BLaER1 (cell line): ENCODE results near the gene ERC2.

Experiments used
- H3K27ac ChIP-seq: shearing (Covaris generic); formaldehyde crosslinking; 2 replicates; pipeline ENCODE4 v1.8.1; 2022
- H3K27me3 ChIP-seq: shearing (Covaris generic); formaldehyde crosslinking; 2 replicates; pipeline ENCODE4 v1.8.1; 2022
- H3K36me3 ChIP-seq: shearing (Covaris generic); formaldehyde crosslinking; 2 replicates; pipeline ENCODE4 v1.8.1; 2022
- H3K4me1 ChIP-seq: shearing (Covaris generic); formaldehyde crosslinking; 2 replicates; pipeline ENCODE4 v1.8.1; 2022
- H3K4me2 ChIP-seq: shearing (Covaris generic); formaldehyde crosslinking; 2 replicates; pipeline ENCODE4 v1.8.1; 2022
- H3K4me3 ChIP-seq: shearing (Covaris generic); formaldehyde crosslinking; 2 replicates; pipeline ENCODE4 v1.8.1; 2022
- H3K9ac ChIP-seq: shearing (Covaris generic); formaldehyde crosslinking; 2 replicates; pipeline ENCODE4 v1.8.1; 2022
- H3K9me3 ChIP-seq: shearing (Covaris generic); formaldehyde crosslinking; 2 replicates; pipeline ENCODE4 v1.8.1; 2022
- H4K20me1 ChIP-seq: shearing (Covaris generic); formaldehyde crosslinking; 2 replicates; pipeline ENCODE4 v1.8.1; 2022
- Cebpa-rat ChIP-seq: shearing (Covaris generic); IDR thresholded peaks from 2 replicates; pipeline ENCODE4 v1.8.1; 2022

The ERC2 gene

GRCh38 chr3:56443372-56443771 is 24.9 kb downstream of the ERC2 start:
- Histone ChIP-seq H3K4me2 (no peak overlapping the region), H4K20me1 (no peaks in the 10 kb centered on the region), H3K4me3 (no peak overlapping the region), H3K36me3 (no peaks in the 10 kb centered on the region), H3K9ac (no peak overlapping the region), H3K27ac (no peak overlapping the region), H3K27me3 (no peaks in the 10 kb centered on the region), H3K9me3 (peaks cover 4% of the 10 kb centered on the region), H3K4me1 (peaks cover 8% of the 10 kb centered on the region)
- no peak for TF ChIP-seq Cebpa-rat

GRCh38 chr3:56428667-56429066 is 39.6 kb downstream of the ERC2 start:
- Histone ChIP-seq H3K4me3 (no peak overlapping the region), H3K36me3 (no peaks in the 10 kb centered on the region), H3K27me3 (no peaks in the 10 kb centered on the region), H3K27ac (no peak overlapping the region), H4K20me1 (no peaks in the 10 kb centered on the region), H3K4me2 (no peak overlapping the region), H3K9ac (no peak overlapping the region), H3K4me1 (no peaks in the 10 kb centered on the region), H3K9me3 (no peaks in the 10 kb centered on the region)
- TF ChIP-seq Cebpa-rat: no peak

- H3K9ac ChIP-seq: no peak overlapping the region
- no peaks in the 10 kb centered on the region for H3K4me1 ChIP-seq
- H3K36me3 ChIP-seq: no peaks in the 10 kb centered on the region
- H3K4me2 ChIP-seq: no peak overlapping the region
- H3K27me3 ChIP-seq: no peaks in the 10 kb centered on the region
- H4K20me1 ChIP-seq: no peaks in the 10 kb centered on the region
- TF ChIP-seq Cebpa-rat: no peak
- no peak overlapping the region for H3K4me3 ChIP-seq
- H3K27ac ChIP-seq: no peak overlapping the region
- no peaks in the 10 kb centered on the region for H3K9me3 ChIP-seq
Measured at GRCh38 chr3:56424885-56425284, 43.4 kb downstream of the ERC2 start.

GRCh38 chr3:56424336-56424735 is 43.9 kb downstream of the ERC2 start:
- no peak overlapping the region for H3K4me3 ChIP-seq
- no peaks in the 10 kb centered on the region for H4K20me1 ChIP-seq
- no peak overlapping the region for H3K27ac ChIP-seq
- H3K36me3 ChIP-seq: no peaks in the 10 kb centered on the region
- TF ChIP-seq Cebpa-rat: no peak
- no peak overlapping the region for H3K9ac ChIP-seq
- no peaks in the 10 kb centered on the region for H3K4me1 ChIP-seq
- no peak overlapping the region for H3K4me2 ChIP-seq
- no peaks in the 10 kb centered on the region for H3K9me3 ChIP-seq
- H3K27me3 ChIP-seq: no peaks in the 10 kb centered on the region

GRCh38 chr3:56423661-56424099 is 44.6 kb downstream of the ERC2 start:
- Histone ChIP-seq H3K4me2 (no peak overlapping the region), H3K27me3 (no peaks in the 10 kb centered on the region), H3K9ac (no peak overlapping the region), H3K27ac (no peak overlapping the region), H3K4me1 (no peaks in the 10 kb centered on the region), H3K4me3 (no peak overlapping the region), H3K36me3 (no peaks in the 10 kb centered on the region), H3K9me3 (no peaks in the 10 kb centered on the region), H4K20me1 (no peaks in the 10 kb centered on the region)
- TF ChIP-seq Cebpa-rat: no peak

- no peak overlapping the region for H3K4me2 ChIP-seq
- no peaks in the 10 kb centered on the region for H3K27me3 ChIP-seq
- H3K36me3 ChIP-seq: no peaks in the 10 kb centered on the region
- no peaks in the 10 kb centered on the region for H3K4me1 ChIP-seq
- no peak overlapping the region for H3K27ac ChIP-seq
- no peak for TF ChIP-seq Cebpa-rat
- no peaks in the 10 kb centered on the region for H3K9me3 ChIP-seq
- no peak overlapping the region for H3K4me3 ChIP-seq
- H3K9ac ChIP-seq: no peak overlapping the region
- H4K20me1 ChIP-seq: no peaks in the 10 kb centered on the region
Measured at GRCh38 chr3:56422316-56422715, 46.0 kb downstream of the ERC2 start.

GRCh38 chr3:56421205-56421604 is 47.1 kb downstream of the ERC2 start:
- Histone ChIP-seq H3K9ac (no peak overlapping the region), H3K4me1 (no peaks in the 10 kb centered on the region), H3K27me3 (no peaks in the 10 kb centered on the region), H3K4me2 (no peak overlapping the region), H4K20me1 (no peaks in the 10 kb centered on the region), H3K36me3 (no peaks in the 10 kb centered on the region), H3K27ac (no peak overlapping the region), H3K4me3 (no peak overlapping the region), H3K9me3 (no peaks in the 10 kb centered on the region)
- no peak for TF ChIP-seq Cebpa-rat

GRCh38 chr3:56415652-56416051 is 52.6 kb downstream of the ERC2 start:
- H3K9me3 ChIP-seq: no peaks in the 10 kb centered on the region
- no peak overlapping the region for H3K27ac ChIP-seq
- no peaks in the 10 kb centered on the region for H3K27me3 ChIP-seq
- TF ChIP-seq Cebpa-rat: no peak
- no peaks in the 10 kb centered on the region for H3K36me3 ChIP-seq
- H3K4me3 ChIP-seq: no peak overlapping the region
- H3K4me2 ChIP-seq: no peak overlapping the region
- H3K9ac ChIP-seq: no peak overlapping the region
- H3K4me1 ChIP-seq: no peaks in the 10 kb centered on the region
- H4K20me1 ChIP-seq: no peaks in the 10 kb centered on the region

GRCh38 chr3:56413911-56414310 is 54.4 kb downstream of the ERC2 start:
- no peak overlapping the region for H3K27ac ChIP-seq
- H3K27me3 ChIP-seq: no peaks in the 10 kb centered on the region
- no peaks in the 10 kb centered on the region for H3K4me1 ChIP-seq
- no peak overlapping the region for H3K4me3 ChIP-seq
- H4K20me1 ChIP-seq: no peaks in the 10 kb centered on the region
- H3K4me2 ChIP-seq: no peak overlapping the region
- H3K36me3 ChIP-seq: no peaks in the 10 kb centered on the region
- H3K9me3 ChIP-seq: no peaks in the 10 kb centered on the region
- no peak for TF ChIP-seq Cebpa-rat
- no peak overlapping the region for H3K9ac ChIP-seq

GRCh38 chr3:56411166-56411565 is 57.1 kb downstream of the ERC2 start:
- no peaks in the 10 kb centered on the region for H3K36me3 ChIP-seq
- no peak overlapping the region for H3K4me3 ChIP-seq
- TF ChIP-seq Cebpa-rat: no peak

GRCh38 chr3:56410576-56410975 is 57.7 kb downstream of the ERC2 start:
- Histone ChIP-seq H3K36me3 (no peaks in the 10 kb centered on the region), H3K4me2 (no peak overlapping the region), H3K9ac (no peak overlapping the region), H3K9me3 (no peaks in the 10 kb centered on the region), H3K27me3 (no peaks in the 10 kb centered on the region), H3K27ac (no peak overlapping the region), H3K4me3 (no peak overlapping the region), H3K4me1 (no peaks in the 10 kb centered on the region), H4K20me1 (no peaks in the 10 kb centered on the region)
- TF ChIP-seq Cebpa-rat: no peak

More at GRCh38 chr3:56411166-56411565, 57.1 kb downstream of the ERC2 start:
- Histone ChIP-seq H3K9ac (no peak overlapping the region), H4K20me1 (no peaks in the 10 kb centered on the region), H3K27ac (no peak overlapping the region), H3K27me3 (no peaks in the 10 kb centered on the region), H3K4me1 (no peaks in the 10 kb centered on the region), H3K9me3 (no peaks in the 10 kb centered on the region), H3K4me2 (no peak overlapping the region)
